NCI-H187 (cell line): ENCODE measurements around the gene VPREB1.
"Not testable (repeated sequence)": the region's sequence is repeated elsewhere in the genome, so short reads cannot be mapped to it uniquely, and the experiment has no call there.

Experiments used
- DNase-seq, 2 experiments: peaks; one replicate each; lab custom pipeline; 2025; lab: John Stamatoyannopoulos, UW

Gene VPREB1

GRCh38 chr22:22214819-22215329 is 29.7 kb upstream of the VPREB1 start:
- no peak for DNase-seq

- DNase-seq: no peak
Measured at GRCh38 chr22:22215659-22216449, 28.7 kb upstream of the VPREB1 start.

DNA sequence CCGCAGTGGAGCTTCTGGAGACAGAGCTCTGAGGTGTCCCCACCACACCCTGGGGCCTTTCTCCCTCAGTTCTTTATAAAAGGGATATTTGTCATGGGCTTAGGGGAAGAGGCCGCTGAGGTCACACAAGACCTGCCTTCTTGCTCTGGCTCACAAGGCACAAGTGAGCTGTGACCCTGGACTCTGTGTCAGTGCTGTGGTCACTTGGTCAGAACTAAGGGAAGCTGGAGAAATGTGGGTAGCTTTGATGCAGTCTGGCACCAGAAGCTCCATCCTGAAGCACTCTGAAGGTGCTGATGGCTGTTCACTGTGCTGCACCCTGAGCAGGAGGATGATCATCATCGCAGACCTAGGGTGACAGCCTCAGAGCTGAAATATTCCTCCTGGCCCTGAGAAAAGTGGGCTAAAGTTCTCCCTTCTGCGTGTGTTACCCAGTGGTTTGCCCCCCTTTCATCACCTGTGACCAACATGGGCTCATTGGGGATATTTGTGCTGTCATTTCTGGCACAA is 28.1 kb upstream of the VPREB1 start:
- no peak for DNase-seq

DNA sequence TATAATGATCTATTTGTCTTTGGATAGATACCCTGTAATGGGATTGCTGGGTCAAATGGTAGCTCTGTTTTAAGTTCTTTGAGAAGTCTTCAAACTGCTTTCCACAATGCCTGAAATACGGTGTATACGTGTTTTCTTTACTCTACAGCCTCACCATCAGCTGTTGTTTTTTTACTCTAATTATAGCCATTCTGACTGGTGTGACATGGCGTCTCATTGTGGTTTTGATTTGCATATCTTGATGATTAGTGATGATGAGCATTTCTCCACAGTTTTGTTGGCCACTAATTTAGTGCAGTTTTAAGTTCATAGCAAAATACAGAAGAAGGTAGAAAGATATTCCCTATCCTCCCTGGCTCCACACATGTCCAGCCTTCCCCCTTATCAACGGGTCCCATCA is 26.3 kb upstream of the VPREB1 start:
- no peak for DNase-seq

DNA sequence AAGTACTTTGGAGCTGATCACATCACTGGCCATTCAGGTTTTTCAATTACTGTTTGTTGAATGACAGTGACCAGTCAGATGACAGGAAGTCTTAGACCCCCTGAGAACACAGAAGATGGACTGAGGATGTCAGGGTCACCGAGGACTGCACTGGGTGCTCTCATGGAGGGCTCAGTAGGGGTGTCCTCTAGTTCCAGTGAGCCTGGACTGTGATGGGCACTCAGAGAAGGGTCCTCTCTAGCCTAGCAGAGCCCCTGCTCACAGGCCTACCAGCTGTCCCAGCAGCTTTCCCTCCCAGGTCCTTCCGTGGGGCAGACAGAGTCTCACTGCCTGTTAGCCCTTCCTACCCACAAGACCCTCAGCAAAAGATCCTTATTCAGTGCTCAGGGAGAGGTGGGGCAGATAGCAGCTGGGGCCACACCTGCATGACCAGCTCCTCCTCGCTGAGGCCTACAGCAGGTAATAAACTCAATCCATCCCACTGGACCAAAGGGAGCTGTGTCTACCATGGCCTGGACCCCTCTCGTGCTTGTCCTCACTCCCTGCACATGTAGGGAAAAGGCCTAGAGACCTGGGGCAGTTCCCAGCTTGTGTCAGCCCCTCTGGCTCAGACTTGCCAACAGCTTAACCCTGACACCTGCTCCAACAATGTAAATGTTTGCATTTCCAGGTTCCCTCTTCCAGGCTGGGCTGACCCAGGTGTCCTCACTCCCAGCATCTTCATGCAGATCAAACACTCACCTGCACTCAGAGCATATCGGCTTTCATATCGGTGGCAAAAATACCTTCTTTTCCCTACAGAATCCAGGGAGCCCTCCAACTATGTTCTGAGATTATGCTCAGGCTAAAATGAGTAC is 25.2 kb upstream of the VPREB1 start:
- no peak for DNase-seq

DNA sequence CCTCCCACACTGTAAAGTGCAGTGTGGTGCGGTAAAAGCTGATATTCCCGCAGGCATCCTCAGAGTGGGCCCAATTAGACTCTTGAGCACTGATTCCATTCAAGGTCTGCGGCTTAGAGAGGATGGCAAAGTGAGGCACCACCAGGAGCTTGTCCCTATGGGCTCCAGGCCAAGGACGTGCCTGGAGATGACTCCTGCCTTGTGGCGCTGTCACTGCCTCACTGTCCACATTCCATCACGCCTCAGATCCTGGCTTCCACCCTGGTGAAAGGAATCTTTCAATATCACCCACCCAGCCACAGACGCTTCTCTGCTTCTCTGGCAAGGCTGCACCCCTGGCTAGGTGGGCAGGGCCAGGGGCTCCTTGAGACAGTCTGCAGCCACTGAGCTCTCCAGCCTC is 23.5 kb upstream of the VPREB1 start:
- DNase-seq: not testable (repeated sequence)

DNA sequence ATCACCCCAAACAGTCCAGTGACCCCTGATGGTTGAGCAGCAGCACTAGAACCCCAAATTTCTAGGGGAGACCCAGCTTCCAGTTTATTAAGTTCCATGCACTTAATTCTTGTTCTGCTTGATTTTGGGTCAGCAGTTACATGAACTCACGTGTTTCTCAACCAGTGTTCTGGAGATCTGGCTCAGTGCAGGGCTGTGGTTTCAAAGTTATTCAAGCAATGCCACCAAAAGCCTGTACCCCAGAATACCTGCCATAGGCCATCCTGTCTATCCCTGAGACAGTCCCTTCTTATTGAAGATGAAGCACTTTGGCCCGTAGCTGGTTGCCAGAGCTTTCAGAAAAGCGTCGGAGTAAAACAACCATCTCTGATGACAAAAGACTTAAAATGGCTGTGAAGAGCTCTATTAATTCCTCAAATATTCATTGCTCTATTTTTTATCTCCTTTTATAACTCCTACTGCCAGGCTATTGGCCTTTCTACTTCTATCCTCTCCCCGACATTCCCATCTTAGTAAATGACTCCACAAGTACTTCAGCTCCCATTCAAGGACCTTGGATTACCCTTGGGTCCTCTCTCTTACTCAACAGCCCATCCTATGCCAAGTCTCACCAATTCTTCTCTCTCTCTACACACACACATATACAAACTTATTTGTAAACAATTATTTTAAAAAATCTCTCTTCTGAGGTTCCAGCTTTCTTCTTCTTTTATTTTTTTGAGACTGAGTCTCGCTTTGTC is 18.0 kb upstream of the VPREB1 start:
- no peak for DNase-seq

DNA sequence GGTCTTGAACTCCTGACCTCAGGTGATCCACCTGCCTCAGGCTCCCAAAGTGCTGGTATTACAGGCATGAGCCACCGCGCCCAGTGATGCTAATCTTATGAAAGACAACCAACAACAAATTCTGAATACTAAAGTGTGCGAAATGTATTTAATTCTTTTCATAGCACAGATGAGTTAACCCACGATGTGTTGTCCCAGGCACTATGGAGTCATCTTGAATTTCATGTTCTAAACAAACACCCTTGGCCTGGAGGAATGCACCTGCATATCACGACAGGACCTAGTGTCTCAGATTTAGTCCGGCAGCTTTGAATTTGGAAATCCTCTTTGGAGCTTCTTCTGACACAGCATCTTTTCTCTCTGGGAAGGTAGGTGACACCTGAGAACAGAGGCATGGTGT is 16.2 kb upstream of the VPREB1 start:
- DNase-seq: no peak

DNA sequence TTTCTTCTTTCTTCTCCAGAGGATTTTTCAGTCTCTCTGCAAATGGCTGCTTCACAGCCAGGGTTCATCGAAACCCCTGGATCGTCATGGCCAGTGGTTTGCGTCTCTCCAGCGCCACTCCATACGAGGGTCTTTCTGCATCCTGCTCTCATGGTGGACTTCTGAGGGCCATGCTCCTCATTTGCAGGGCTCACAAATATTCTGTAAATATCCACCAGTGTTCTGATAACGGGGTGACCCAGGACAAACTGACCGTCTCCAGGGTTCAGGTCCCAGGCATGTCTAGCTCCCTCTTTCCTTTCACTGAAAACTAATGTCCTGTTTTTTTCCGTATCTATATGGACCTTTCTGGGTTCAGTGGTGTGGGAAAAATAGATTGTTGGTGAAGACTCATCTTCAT is 15.7 kb upstream of the VPREB1 start:
- DNase-seq: no peak

- no peak for DNase-seq
Measured at GRCh38 chr22:22229683-22230420, 14.7 kb upstream of the VPREB1 start.

- no peak for DNase-seq
Measured at GRCh38 chr22:22230438-22230837, 14.1 kb upstream of the VPREB1 start.

- no peak for DNase-seq
Measured at GRCh38 chr22:22233081-22233480, 11.5 kb upstream of the VPREB1 start.

DNA sequence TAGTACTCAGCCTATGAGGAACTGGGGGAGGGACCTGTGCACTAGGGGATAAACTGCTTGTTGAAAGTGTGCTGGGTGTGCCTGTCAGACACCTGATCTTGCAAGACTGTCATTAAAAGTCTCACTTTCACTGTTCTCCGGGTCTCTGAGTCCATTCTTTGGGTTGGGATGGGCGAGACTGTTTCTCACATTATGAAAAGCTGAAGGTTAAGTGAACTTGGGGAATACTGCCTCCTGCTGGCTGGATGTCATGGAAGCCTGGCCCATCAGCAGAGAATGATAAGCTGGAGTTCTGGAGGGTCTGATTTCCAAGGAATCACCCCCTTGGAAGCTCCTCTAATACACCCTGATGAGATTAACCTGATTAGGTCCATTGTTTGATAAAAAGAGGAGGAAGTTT is 9.0 kb upstream of the VPREB1 start:
- no peak for DNase-seq

- no peak for DNase-seq
Measured at GRCh38 chr22:22237521-22237920, 7.1 kb upstream of the VPREB1 start.

GRCh38 chr22:22239311-22239939 is 5.2 kb upstream of the VPREB1 start:
- DNase-seq: no peak

- DNase-seq: no peak
Measured at GRCh38 chr22:22241554-22241898, 3.1 kb upstream of the VPREB1 start.

DNA sequence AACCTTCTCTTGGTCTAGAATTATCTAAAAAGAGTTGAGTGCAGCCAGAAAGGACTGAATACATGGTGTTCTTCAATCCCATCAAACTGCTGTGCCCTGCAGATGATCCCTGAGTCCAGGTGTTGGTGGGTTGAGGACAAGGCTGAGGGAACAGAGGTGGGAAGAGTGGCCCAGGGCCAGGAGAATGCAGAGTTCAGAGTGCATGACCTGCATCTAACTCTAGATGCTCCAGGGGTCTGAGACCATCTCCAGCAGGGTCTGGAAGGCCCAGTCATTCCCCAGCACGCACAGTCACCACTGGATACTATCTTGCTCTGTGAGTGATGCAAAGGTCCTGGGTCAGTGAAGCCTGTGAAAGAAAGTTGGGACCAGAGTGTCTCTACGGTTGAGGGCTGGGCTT is 2.1 kb upstream of the VPREB1 start:
- no peak for DNase-seq

DNA sequence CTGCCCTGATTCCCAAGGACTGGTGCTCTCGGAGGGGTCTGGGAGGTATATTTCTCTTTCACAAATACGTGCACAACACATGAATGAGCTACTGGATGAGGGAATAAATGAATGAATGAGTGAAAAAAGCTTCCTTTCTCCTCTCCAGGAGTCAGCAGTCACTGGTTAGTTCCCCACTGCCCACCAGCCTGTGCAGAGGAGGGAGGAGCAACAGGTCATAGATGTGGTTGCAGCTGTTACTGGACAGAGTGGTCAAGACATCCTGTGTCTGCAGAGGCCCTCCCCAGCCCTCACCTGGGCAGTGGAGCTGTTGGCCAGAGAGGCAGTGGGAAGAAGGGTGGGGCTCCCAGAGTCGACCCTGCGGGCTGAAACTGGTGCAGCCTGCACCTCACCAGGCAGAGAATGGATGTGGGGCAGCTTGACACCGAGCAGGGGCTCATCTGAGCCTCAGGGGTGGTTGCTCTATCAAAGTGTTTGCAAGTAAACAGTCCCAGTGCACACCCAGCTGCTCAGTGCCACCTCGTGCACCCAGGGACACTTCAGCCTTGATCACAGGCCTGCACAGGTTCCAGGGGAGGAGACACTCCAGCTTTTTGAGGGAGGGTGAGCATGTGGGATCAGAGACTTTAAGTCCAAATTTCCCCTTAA is 1.4 kb upstream of the VPREB1 start:
- no peak for DNase-seq

- DNase-seq: no peak
Measured at GRCh38 chr22:22245256-22245909, 797 bp downstream of the VPREB1 start.

- no peak for DNase-seq
Measured at GRCh38 chr22:22245935-22246525, 1.4 kb downstream of the VPREB1 start.
